Body of pancreas (tissue), 4 donors: ENCODE data around the gene CDT1. TPM values are rescaled to one million over a fixed set of nuclear protein-coding genes. Genes with fewer than 3 reads are reported as not detected.

Source experiments
- ATAC-seq: fragments of 150-250 bp; one replicate; pipeline ENCODE4 v1.9.1; 2016
- DNase-seq, 4 donors: peaks; one replicate each; pipeline ENCODE4 v3.0.0-alpha.2; 2019
- H3K27ac ChIP-seq, 4 donors: fragments of 200-600 bp; sonication (generic); 1 replicate in 3 of 4; 2 replicates in 1 of 4; pipeline versions ENCODE4 v1.5.1 to v1.6.1; 2016 to 2019; ENCODE audit warnings: mild to moderate bottlenecking in 1 of 4, mixed read lengths in 1 of 4, moderate library complexity in 1 of 4
- H3K27me3 ChIP-seq, 2 donors: fragments of 200-600 bp; sonication (generic); one replicate each; pipeline ENCODE4 v1.6.0; 2016; ENCODE audit warnings: mild to moderate bottlenecking in 1 of 2
- H3K36me3 ChIP-seq, 2 donors: fragments of 200-600 bp; sonication (generic); replicated peaks in 1 of 2; 2 replicates each; pipeline ENCODE4 v1.5.1; 2016; ENCODE audit warnings: low read depth in 2 of 2; ENCODE audit not compliant: insufficient read depth in 1 of 2
- H3K4me1 ChIP-seq: fragments of 200-600 bp; sonication (generic); one replicate; pipeline ENCODE4 v1.6.0; 2016
- H3K4me3 ChIP-seq, 2 donors: fragments of 200-600 bp; sonication (generic); 1 replicate in 1 of 2; 2 replicates in 1 of 2; pipeline ENCODE4 v1.5.1; 2016 to 2019
- H3K9me3 ChIP-seq, 3 donors: fragments of 200-600 bp; sonication (generic); 1 replicate in 2 of 3; 2 replicates in 1 of 3; pipeline ENCODE4 v1.5.1; 2016
- POLR2A ChIP-seq, 3 donors: fragments of 450-650 bp; IDR thresholded peaks; one replicate each; pipeline ENCODE4 v1.6.1; 2016; ENCODE audit warnings: antibody characterized with exemption in 3 of 3, mild to moderate bottlenecking in 2 of 3
- WGBS, 2 donors: methylation state at CpG; one replicate each; pipeline ENCODE4 v1.1.5; 2017; 5-methylcytosine and 5-hydroxymethylcytosine counted together
- intact Hi-C: fragments of 100-400 bp; cut with DNase I; formaldehyde crosslinking; loops from one replicate; pipeline ENCODE4 v1.15.1; 2023
- total RNA-seq, 2 donors: library from RNA; depleted of rRNA; stranded (reverse); fragments of >200 nt; gene quantifications; one replicate each; pipeline ENCODE4 v1.1.0, GENCODE V29; 2016
- TF ChIP-seq, protein P1 (sequence below), 7 experiments: fragments of 450-650 bp in 4 of 7; fragments of 200-600 bp in 3 of 7; sonication (generic) in 3 of 7; IDR thresholded peaks; one replicate each; pipeline ENCODE4 v1.5.1; 2016 to 2019; ENCODE audit warnings: antibody characterized with exemption in 7 of 7

The CDT1 gene
- total RNA-seq, 2 donors from 2014 or later: 7.6 TPM; not detected in 1

DNA sequence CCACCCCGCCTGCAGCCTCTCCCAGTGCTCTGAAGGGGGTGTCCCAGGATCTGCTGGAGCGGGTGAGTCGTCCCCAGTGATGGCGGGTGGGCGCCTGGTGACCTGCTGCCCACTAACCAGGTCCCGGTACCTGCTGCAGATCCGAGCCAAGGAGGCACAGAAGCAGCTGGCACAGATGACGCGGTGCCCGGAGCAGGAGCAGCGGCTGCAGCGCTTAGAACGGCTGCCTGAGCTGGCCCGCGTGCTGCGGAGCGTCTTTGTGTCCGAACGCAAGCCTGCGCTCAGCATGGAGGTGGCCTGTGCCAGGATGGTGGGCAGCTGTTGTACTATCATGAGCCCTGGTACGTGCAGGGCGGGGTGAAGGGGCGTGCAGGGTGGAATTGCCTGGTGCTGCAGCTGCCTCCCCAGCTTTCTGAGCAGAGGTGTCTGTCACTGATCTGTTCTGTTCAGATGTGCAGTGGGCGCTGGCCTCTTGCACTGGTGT is 3.6 kb downstream of the CDT1 start:
- DNase-seq (no peak), ATAC-seq (no peak)
- Histone ChIP-seq H3K27ac (no peak overlapping the region), H3K27me3 (no peaks in the 10 kb centered on the region), H3K4me3 (no peak overlapping the region), H3K4me1 (peaks cover 52% of the 10 kb centered on the region), H3K36me3 (no peaks in the 10 kb centered on the region), H3K9me3 (no peaks in the 10 kb centered on the region)
- 79 to 100% methylated on average over 1 to 15 of the region's 24 CpGs for WGBS, 2 donors
- intact Hi-C loops: no loop called here
- TF ChIP-seq, protein P1, sequence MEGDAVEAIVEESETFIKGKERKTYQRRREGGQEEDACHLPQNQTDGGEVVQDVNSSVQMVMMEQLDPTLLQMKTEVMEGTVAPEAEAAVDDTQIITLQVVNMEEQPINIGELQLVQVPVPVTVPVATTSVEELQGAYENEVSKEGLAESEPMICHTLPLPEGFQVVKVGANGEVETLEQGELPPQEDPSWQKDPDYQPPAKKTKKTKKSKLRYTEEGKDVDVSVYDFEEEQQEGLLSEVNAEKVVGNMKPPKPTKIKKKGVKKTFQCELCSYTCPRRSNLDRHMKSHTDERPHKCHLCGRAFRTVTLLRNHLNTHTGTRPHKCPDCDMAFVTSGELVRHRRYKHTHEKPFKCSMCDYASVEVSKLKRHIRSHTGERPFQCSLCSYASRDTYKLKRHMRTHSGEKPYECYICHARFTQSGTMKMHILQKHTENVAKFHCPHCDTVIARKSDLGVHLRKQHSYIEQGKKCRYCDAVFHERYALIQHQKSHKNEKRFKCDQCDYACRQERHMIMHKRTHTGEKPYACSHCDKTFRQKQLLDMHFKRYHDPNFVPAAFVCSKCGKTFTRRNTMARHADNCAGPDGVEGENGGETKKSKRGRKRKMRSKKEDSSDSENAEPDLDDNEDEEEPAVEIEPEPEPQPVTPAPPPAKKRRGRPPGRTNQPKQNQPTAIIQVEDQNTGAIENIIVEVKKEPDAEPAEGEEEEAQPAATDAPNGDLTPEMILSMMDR (IDR thresholded peaks at IDR 0.05): no peak
- TF ChIP-seq POLR2A (IDR thresholded peaks at IDR 0.05): peak in 1 of 3 donors; percentile 7

DNA sequence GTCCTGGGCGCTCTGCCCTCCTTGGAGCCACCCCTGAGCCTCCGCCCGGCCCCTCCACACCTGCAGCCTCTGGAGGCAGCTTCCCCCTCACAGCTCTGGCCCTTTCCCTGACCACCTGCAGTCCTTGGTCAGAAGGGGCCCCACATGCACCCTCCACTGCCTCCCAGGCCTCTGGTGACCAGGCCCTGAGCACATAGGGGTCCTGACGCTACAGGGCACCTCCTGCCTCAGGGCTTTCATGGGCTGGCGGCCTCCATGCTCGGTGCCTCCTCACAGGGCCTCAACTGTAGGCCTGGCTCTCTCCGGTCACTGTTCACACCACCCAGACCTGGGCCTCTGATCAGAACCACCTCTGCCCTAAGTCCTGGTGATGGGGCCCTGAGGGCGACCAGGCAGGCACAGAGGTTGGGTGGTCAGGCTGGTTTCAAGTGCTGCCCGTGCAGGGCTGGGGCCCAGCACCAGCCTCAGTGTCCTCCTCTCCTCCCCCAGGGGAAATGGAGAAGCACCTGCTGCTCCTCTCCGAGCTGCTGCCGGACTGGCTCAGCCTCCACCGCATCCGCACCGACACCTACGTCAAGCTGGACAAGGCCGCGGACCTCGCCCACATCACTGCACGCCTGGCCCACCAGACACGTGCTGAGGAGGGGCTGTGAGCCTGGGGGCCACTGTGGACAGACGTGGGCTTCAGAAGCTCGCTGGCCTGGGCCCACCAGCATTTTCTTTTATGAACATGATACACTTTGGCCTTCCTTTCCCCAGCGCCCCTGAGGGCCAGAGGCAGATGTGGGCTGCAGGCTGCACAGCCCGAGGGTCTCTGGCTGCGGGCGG is 4.3 kb downstream of the CDT1 start:
- Histone ChIP-seq H3K36me3 (no peaks in the 10 kb centered on the region), H3K27ac (no peak overlapping the region), H3K4me1 (peaks cover 54% of the 10 kb centered on the region), H3K27me3 (no peaks in the 10 kb centered on the region), H3K9me3 (no peaks in the 10 kb centered on the region), H3K4me3 (no peak overlapping the region)
- ATAC-seq (no peak), DNase-seq (no peak)
- no peak for TF ChIP-seq POLR2A (IDR thresholded peaks at IDR 0.05)
- TF ChIP-seq, protein P1 (IDR thresholded peaks at IDR 0.05): no peak
- intact Hi-C loops: no loop called here
- 84 to 85% methylated on average over 18 to 26 of the region's 26 CpGs for WGBS, 2 donors

DNA sequence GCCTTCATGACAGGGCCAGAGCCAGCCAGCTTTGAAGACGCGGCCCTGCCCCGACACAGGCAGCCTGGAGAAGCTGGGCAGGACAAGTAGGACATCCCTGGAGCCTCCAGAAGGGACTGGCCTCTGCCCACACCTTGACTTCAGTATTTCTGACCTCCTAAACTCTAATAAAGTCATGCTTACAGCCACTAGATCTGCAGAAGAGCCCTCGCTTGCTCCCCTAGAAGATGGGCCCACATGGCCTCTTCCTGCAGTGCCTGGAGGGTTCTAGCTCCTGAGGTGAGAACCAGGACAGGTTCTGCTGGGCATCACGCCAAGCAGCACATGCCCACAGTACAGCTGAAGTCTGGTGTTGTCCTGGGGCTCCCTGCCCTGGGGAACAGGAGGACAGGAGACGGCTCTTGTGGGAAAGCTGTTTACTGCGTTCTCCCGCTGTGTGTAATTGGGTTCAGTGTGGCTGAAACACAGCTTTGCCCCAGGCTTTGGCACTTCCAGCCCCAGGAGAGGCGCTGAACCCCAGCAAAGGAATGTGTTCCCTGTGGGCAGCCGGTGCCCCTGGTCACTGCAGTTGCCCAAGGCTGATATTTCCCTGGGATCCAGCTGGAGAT is 5.6 kb downstream of the CDT1 start:
- no peak overlapping the region for H3K27ac ChIP-seq
- no peaks in the 10 kb centered on the region for H3K36me3 ChIP-seq
- 76 to 87% methylated on average over 5 to 10 of the region's 10 CpGs for WGBS, 2 donors
- DNase-seq (peak in 3 of 4 donors; percentile 46 to 66 (median 63)), ATAC-seq (no peak)
- H3K4me3 ChIP-seq: no peak overlapping the region
- H3K27me3 ChIP-seq: no peaks in the 10 kb centered on the region
- H3K9me3 ChIP-seq: no peaks in the 10 kb centered on the region
- intact Hi-C loops: no loop called here
- H3K4me1 ChIP-seq: peaks cover 51% of the 10 kb centered on the region
- TF ChIP-seq, protein P1 (IDR thresholded peaks at IDR 0.05): no peak
- no peak for TF ChIP-seq POLR2A (IDR thresholded peaks at IDR 0.05)

DNA sequence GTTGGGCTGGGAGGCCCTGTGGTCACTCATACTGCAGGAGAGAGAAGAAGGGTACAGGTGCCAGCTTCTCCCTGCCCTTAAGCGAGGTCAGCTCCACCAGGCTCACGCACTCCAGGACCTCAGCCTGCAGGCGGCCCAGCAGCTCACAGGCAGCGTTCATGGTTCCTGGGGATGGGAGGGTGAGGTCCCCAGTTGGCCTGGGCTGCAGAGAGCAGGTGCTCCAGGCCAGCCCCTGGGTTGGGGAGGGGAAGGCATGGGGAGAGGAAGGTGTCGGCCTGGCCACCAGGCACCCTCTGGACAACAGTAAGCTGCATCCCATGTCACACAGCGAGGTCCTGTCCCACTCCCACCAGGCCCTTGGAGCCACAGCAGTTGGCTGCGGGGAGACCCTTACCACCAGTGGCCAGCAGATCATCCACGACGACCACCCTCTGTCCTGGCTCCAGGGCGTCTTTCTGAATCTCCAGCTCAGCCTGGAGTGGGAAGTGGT is 6.1 kb downstream of the CDT1 start:
- no peaks in the 10 kb centered on the region for H3K9me3 ChIP-seq
- H3K4me1 ChIP-seq: peaks cover 46% of the 10 kb centered on the region
- intact Hi-C loops: loop anchor here (10.0 kb wide), 1 partner anchor 405 kb away; the partner anchor contains the start of gene ZNF778
- H3K36me3 ChIP-seq: no peaks in the 10 kb centered on the region
- TF ChIP-seq, protein P1 (IDR thresholded peaks at IDR 0.05): no peak
- no peak for TF ChIP-seq POLR2A (IDR thresholded peaks at IDR 0.05)
- H3K4me3 ChIP-seq: no peak overlapping the region
- no peak for ATAC-seq
- no peak overlapping the region for H3K27ac ChIP-seq
- WGBS, 2 donors: 75% methylated on average over 10 of the region's 10 CpGs; no CpG with 5 or more reads in 1 of the 2 donors
- H3K27me3 ChIP-seq: no peaks in the 10 kb centered on the region
- DNase-seq: no peak
